ENCODE data around the gene TRIM26.

GRCh38 chr6:30192076-30192475, 21.1 kb downstream of the TRIM26 start:
- no peak for TF ChIP-seq POLR2A (IDR thresholded peaks at IDR 0.05)
- no peak for TF ChIP-seq CTCF (IDR thresholded peaks at IDR 0.05)
